Neural cell (in vitro differentiated cells): ENCODE measurements around the gene LCN2. TPM values are rescaled to one million over a fixed set of nuclear protein-coding genes. Genes with fewer than 3 reads are reported as not detected.

ENCODE experiments used
- H2AFZ ChIP-seq: fragments of 200-600, 300-800 bp; sonication (generic), shearing (Covaris generic); 2 replicates; pipeline ENCODE4 v1.6.0; 2014; ENCODE audit warnings: low read depth, mild to moderate bottlenecking, antibody characterized with exemption, low read length, moderate library complexity
- H3F3A ChIP-seq: fragments of 200-600 bp; shearing (Covaris generic); 2 replicates; pipeline ENCODE4 v1.6.1; 2016; ENCODE audit warnings: mild to moderate bottlenecking, moderate library complexity, mixed read lengths, antibody characterized with exemption, low read length; ENCODE audit not compliant: insufficient read depth, poor library complexity, severe bottlenecking
- H3K27ac ChIP-seq: fragments of 200-600, 300-800 bp; sonication (generic), shearing (Covaris generic); 2 replicates; pipeline ENCODE4 v1.5.1; 2014; ENCODE audit warnings: mild to moderate bottlenecking, low read length, moderate library complexity
- H3K27me3 ChIP-seq: fragments of 300-800, 200-600 bp; sonication (generic), shearing (Covaris generic); 2 replicates; pipeline ENCODE4 v1.6.0; 2014; ENCODE audit warnings: mild to moderate bottlenecking, low read depth, low read length, moderate library complexity; ENCODE audit not compliant: insufficient read depth
- H3K36me3 ChIP-seq: fragments of 300-800, 200-600 bp; sonication (generic), shearing (Covaris generic); 2 replicates; pipeline ENCODE4 v1.5.1; 2014; ENCODE audit warnings: mild to moderate bottlenecking, antibody characterized with exemption, low read length, moderate library complexity; ENCODE audit not compliant: insufficient read depth
- H3K4me2 ChIP-seq: fragments of 300-800, 200-600 bp; sonication (generic), shearing (Covaris generic); 2 replicates; pipeline ENCODE4 v1.6.0; 2014; ENCODE audit warnings: mild to moderate bottlenecking, low read length
- H3K4me3 ChIP-seq: fragments of 300-800, 200-600 bp; sonication (generic), shearing (Covaris generic); 2 replicates; pipeline ENCODE4 v1.5.1; 2014; ENCODE audit warnings: mild to moderate bottlenecking, low read length, moderate library complexity
- H3K79me2 ChIP-seq: fragments of 200-600 bp; shearing (Covaris generic); replicated peaks from 2 replicates; pipeline ENCODE4 v1.6.0; 2014; ENCODE audit warnings: mild to moderate bottlenecking, low read length, moderate library complexity; ENCODE audit not compliant: insufficient read depth
- H3K9ac ChIP-seq: fragments of 300-800, 200-600 bp; sonication (generic), shearing (Covaris generic); 2 replicates; pipeline ENCODE4 v1.6.1; 2016; ENCODE audit warnings: mild to moderate bottlenecking, low read length, mixed read lengths
- H3K9me2 ChIP-seq: fragments of 200-600 bp; shearing (Covaris generic); 2 replicates; pipeline ENCODE4 v1.6.1; 2016; ENCODE audit warnings: mild to moderate bottlenecking, low read length, mixed read lengths; ENCODE audit not compliant: insufficient read depth
- H3K9me3 ChIP-seq: fragments of 200-600, 300-800 bp; sonication (generic), shearing (Covaris generic); 2 replicates; pipeline ENCODE4 v1.6.1; 2016; ENCODE audit warnings: mild to moderate bottlenecking, mixed run types, low read length, moderate library complexity, mixed read lengths
- H4K20me1 ChIP-seq: fragments of 200-600 bp; shearing (Covaris generic); 2 replicates; pipeline ENCODE4 v1.6.1; 2016; ENCODE audit warnings: mild to moderate bottlenecking, mixed run types; ENCODE audit not compliant: insufficient read depth
- EP300 ChIP-seq: fragments of 450-650 bp; conservative IDR thresholded peaks from 2 replicates; pipeline ENCODE4 v1.6.1; 2014; ENCODE audit warnings: antibody characterized with exemption, mild to moderate bottlenecking, moderate library complexity; ENCODE audit not compliant: poor library complexity, severe bottlenecking
- EZH2 ChIP-seq: fragments of 200-600, 300-800 bp; shearing (Covaris generic), sonication (generic); IDR thresholded peaks from 2 replicates; pipeline ENCODE4 v1.6.1; 2014; ENCODE audit warnings: antibody characterized with exemption, low read length, borderline replicate concordance, mild to moderate bottlenecking; ENCODE audit not compliant: insufficient read depth, poor library complexity, severe bottlenecking
- MXI1 ChIP-seq: fragments of 450-650 bp; conservative IDR thresholded peaks from 2 replicates; pipeline ENCODE4 v1.6.1; 2014; ENCODE audit warnings: antibody characterized with exemption, mild to moderate bottlenecking; ENCODE audit not compliant: poor library complexity, severe bottlenecking
- RAD21 ChIP-seq: fragments of 450-650 bp; conservative IDR thresholded peaks from 2 replicates; pipeline ENCODE4 v1.6.1; 2014; ENCODE audit warnings: antibody characterized with exemption, mild to moderate bottlenecking, moderate library complexity
- REST ChIP-seq: IDR thresholded peaks from 2 replicates; pipeline ENCODE4 v1.6.1; 2012; ENCODE audit warnings: borderline replicate concordance
- polyA plus RNA-seq: library from polyadenylated mRNA; depleted of rRNA; stranded (reverse); fragments of >200 nt; gene quantifications from 2 replicates; pipeline ENCODE4 v1.2.3, GENCODE V29; 2014

The LCN2 gene
- polyA plus RNA-seq, 1 donor from 2014 or later = not detected

DNA sequence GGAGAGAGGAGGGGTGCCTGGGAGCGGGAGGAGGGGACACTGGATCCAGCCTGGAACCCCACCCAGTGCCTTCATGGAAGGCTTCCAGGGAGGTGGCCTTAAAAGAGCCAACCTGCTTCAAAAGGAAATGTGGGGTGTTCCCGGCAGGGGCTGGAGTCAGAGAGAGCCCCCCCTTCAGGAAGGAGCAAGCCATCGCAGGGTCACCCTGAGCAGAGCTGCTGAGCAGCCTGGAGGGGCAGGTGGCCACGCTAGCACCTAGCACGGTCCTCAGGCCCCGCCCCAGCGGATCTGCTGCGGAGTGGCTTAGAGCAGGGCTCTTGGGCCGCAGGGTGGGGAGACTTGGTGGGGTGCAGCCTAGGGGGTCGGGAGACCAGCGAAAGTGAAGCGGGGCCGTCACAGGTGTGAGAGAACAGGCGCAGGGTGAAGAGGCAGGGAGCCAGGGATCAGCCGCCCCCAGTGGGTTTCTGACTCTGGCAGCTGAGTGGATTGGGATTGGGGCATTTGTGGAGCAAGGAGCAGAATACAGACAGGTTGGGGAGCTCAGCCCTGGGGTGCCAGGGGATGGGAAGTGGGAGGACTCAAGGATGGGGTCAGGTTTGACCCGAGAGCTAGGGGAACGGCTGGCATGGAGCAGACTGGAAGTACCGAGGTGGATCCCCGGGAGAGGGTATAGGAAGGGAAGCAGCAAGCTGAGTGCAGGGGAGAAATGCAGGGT, 1.5 kb downstream of the LCN2 start:
- no peak overlapping the region for H2AFZ ChIP-seq
- no peaks in the 10 kb centered on the region for H4K20me1 ChIP-seq
- TF ChIP-seq MXI1 = no peak
- no peak for TF ChIP-seq REST
- no peak for TF ChIP-seq RAD21
- no peak for TF ChIP-seq EZH2
- no peak for TF ChIP-seq EP300

DNA sequence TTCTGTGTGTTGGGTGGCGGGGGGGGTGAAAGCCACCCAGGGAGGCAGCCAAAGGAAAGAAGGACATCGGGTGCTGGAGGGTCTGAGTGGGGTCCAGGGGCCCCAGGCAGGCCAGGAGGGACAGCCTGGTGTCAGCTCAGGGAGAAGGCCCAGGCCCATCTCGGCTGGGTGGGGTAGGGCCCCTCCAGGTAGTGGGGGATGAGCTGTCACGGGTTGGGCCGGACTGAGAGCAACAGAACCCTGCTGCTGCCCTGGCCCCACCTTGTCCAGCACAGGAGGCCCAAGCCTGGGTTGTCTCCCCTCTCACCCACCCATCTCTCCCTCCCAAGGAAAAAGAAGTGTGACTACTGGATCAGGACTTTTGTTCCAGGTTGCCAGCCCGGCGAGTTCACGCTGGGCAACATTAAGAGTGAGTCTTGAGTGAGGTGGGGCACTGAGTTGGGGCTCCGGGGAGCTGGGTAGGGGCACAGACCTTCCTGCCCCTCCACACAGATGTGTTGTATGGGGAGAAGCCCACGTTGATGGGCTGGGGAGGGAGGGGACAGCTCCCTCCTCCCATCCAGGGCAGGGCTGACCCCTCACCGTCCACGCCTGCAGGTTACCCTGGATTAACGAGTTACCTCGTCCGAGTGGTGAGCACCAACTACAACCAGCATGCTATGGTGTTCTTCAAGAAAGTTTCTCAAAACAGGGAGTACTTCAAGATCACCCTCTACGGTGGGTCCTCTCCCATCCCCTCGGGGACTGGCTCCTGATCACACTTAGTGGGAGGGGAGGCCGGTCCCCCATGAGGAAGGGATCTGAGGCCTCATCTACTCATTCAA, 2.3 kb downstream of the LCN2 start:
- Histone ChIP-seq H3K9ac (no peak overlapping the region), H3F3A (no peaks in the 10 kb centered on the region), H3K4me3 (no peak overlapping the region), H2AFZ (no peak overlapping the region), H4K20me1 (no peaks in the 10 kb centered on the region), H3K4me2 (no peak overlapping the region), H3K27ac (no peak overlapping the region), H3K36me3 (no peaks in the 10 kb centered on the region), H3K9me2 (no peaks in the 10 kb centered on the region), H3K79me2 (no peaks in the 10 kb centered on the region), H3K9me3 (no peaks in the 10 kb centered on the region), H3K27me3 (no peaks in the 10 kb centered on the region)
- TF ChIP-seq REST = no peak

More for the DNA sequence above, 1.5 kb downstream of the LCN2 start:
- no peak overlapping the region for H3K4me2 ChIP-seq
- H3K4me3 ChIP-seq = no peak overlapping the region
- no peak overlapping the region for H3K27ac ChIP-seq
- no peaks in the 10 kb centered on the region for H3K27me3 ChIP-seq
- no peaks in the 10 kb centered on the region for H3K9me3 ChIP-seq
- H3K79me2 ChIP-seq = no peaks in the 10 kb centered on the region
- no peaks in the 10 kb centered on the region for H3K9me2 ChIP-seq
- H3K36me3 ChIP-seq = no peaks in the 10 kb centered on the region
- H3F3A ChIP-seq = no peaks in the 10 kb centered on the region
- no peak overlapping the region for H3K9ac ChIP-seq
